CD14-positive monocyte (primary cell): ENCODE data around the gene RAB25. TPM values are rescaled to one million over a fixed set of nuclear protein-coding genes. Genes with fewer than 3 reads are reported as not detected.

ENCODE experiments used
- DNase-seq, 3 donors: peaks; one replicate each; pipeline ENCODE4 v3.0.0-alpha.2; 2011 to 2022
- H2AFZ ChIP-seq: 2 replicates; pipeline ENCODE4 v1.6.0; 2012; ENCODE audit warnings: mild to moderate bottlenecking, low read depth, low read length, inconsistent platforms; ENCODE audit not compliant: insufficient read depth, poor library complexity, severe bottlenecking
- H3K27ac ChIP-seq, 2 donors: 1 replicate in 1 of 2; 2 replicates in 1 of 2; pipeline ENCODE4 v1.5.1; 2012 to 2013; ENCODE audit warnings: low read length in 2 of 2, control low read depth in 1 of 2, inconsistent platforms in 1 of 2, low read depth in 1 of 2, mild to moderate bottlenecking in 1 of 2
- H3K27me3 ChIP-seq, 2 donors: one replicate each; pipeline versions ENCODE4 v1.6.0 to v1.6.1; 2011 to 2013; ENCODE audit warnings: low read length in 2 of 2; ENCODE audit not compliant: control insufficient read depth in 2 of 2, insufficient read depth in 2 of 2
- H3K36me3 ChIP-seq, 2 donors: replicated peaks in 1 of 2; 1 replicate in 1 of 2; 2 replicates in 1 of 2; pipeline versions ENCODE4 v1.5.1 to v1.6.1; 2012 to 2013; ENCODE audit warnings: low read length in 2 of 2, control low read depth in 1 of 2, inconsistent platforms in 1 of 2, mild to moderate bottlenecking in 1 of 2; ENCODE audit not compliant: insufficient read depth in 2 of 2, control insufficient read depth in 1 of 2
- H3K4me1 ChIP-seq, 2 donors: 1 replicate in 1 of 2; 2 replicates in 1 of 2; pipeline versions ENCODE4 v1.5.1 to v1.6.1; 2012 to 2013; ENCODE audit warnings: low read length in 2 of 2, control low read depth in 1 of 2, inconsistent platforms in 1 of 2, mild to moderate bottlenecking in 1 of 2, moderate library complexity in 1 of 2; ENCODE audit not compliant: insufficient read depth in 2 of 2, control insufficient read depth in 1 of 2
- H3K4me2 ChIP-seq: replicated peaks from 2 replicates; pipeline ENCODE3; 2012; ENCODE audit warnings: low read length, moderate library complexity, mild to moderate bottlenecking; ENCODE audit not compliant: poor library complexity, severe bottlenecking; ENCODE audit errors: extremely low read depth
- H3K4me3 ChIP-seq, 3 experiments: fragments of 200-600 bp in 1 of 3; sonication (generic) in 1 of 3; replicated peaks in 1 of 3; 1 replicate in 2 of 3; 2 replicates in 1 of 3; pipeline ENCODE4 v1.5.1; 2011 to 2013; ENCODE audit warnings: low read length in 3 of 3, mild to moderate bottlenecking in 3 of 3, control low read depth in 2 of 3, low read depth in 2 of 3, inconsistent platforms in 1 of 3, moderate library complexity in 1 of 3
- H3K79me2 ChIP-seq: 2 replicates; pipeline ENCODE4 v1.6.0; 2012; ENCODE audit warnings: mild to moderate bottlenecking, control low read depth, inconsistent platforms, low read length, moderate library complexity; ENCODE audit not compliant: insufficient read depth
- H3K9ac ChIP-seq: 2 replicates; pipeline ENCODE4 v1.6.0; 2017; ENCODE audit warnings: low read length, mild to moderate bottlenecking; ENCODE audit not compliant: insufficient read depth, poor library complexity, severe bottlenecking
- H3K9me3 ChIP-seq, 2 donors: replicated peaks in 1 of 2; 1 replicate in 1 of 2; 2 replicates in 1 of 2; pipeline versions ENCODE4 v1.5.1 to v1.6.1; 2012 to 2013; ENCODE audit warnings: low read length in 2 of 2, control low read depth in 1 of 2; ENCODE audit not compliant: control insufficient read depth in 1 of 2, insufficient read depth in 1 of 2
- H4K20me1 ChIP-seq: 2 replicates; pipeline ENCODE4 v1.6.0; 2012; ENCODE audit warnings: mild to moderate bottlenecking, low read length, control low read depth, moderate library complexity; ENCODE audit not compliant: insufficient read depth
- H3K27ac Mint-ChIP-seq, 7 donors: one replicate each; pipeline ENCODE4 v1.8.0; 2020; ENCODE audit warnings: mild to moderate bottlenecking in 7 of 7, mixed read lengths in 7 of 7, moderate library complexity in 6 of 7, inconsistent platforms in 2 of 7
- H3K27me3 Mint-ChIP-seq, 3 donors: one replicate each; pipeline ENCODE4 v1.8.0; 2021 to 2022; ENCODE audit warnings: low read depth in 3 of 3, mild to moderate bottlenecking in 3 of 3, mixed read lengths in 3 of 3, moderate library complexity in 3 of 3, inconsistent platforms in 1 of 3
- H3K36me3 Mint-ChIP-seq, 2 donors: one replicate each; pipeline ENCODE4 v1.8.0; 2020; ENCODE audit warnings: mixed read lengths in 2 of 2, inconsistent platforms in 1 of 2, mild to moderate bottlenecking in 1 of 2
- H3K4me1 Mint-ChIP-seq: one replicate; pipeline ENCODE4 v1.8.0; 2020; ENCODE audit warnings: mild to moderate bottlenecking, mixed read lengths
- H3K4me3 Mint-ChIP-seq, 2 donors: one replicate each; pipeline ENCODE4 v1.8.0; 2020; ENCODE audit warnings: mild to moderate bottlenecking in 2 of 2, mixed read lengths in 2 of 2, moderate library complexity in 1 of 2
- H3K9me3 Mint-ChIP-seq, 7 donors: one replicate each; pipeline ENCODE4 v1.8.0; 2020 to 2022; ENCODE audit warnings: mixed read lengths in 7 of 7, mild to moderate bottlenecking in 6 of 7, moderate library complexity in 6 of 7, inconsistent platforms in 2 of 7
- CTCF ChIP-seq: fragments of 200-600 bp; IDR thresholded peaks from one replicate; pipeline ENCODE4 v1.8.0; 2022; ENCODE audit warnings: antibody characterized with exemption, mild to moderate bottlenecking
- WGBS: methylation state at CpG from one replicate; pipeline ENCODE4 v1.1.5; 2013; ENCODE audit warnings: missing lambda C conversion rate; ENCODE audit not compliant: insufficient coverage; 5-methylcytosine and 5-hydroxymethylcytosine counted together
- intact Hi-C, 2 donors: fragments of 100-400 bp; cut with micrococcal nuclease; formaldehyde crosslinking; loops; one replicate each; pipeline versions ENCODE4 v1.15.0 to v1.15.1; 2023
- polyA plus RNA-seq, 3 donors: library from polyadenylated mRNA; depleted of rRNA in 1 of 3; unstranded in 2 of 3; stranded (reverse) in 1 of 3; fragments of 300-500 nt in 2 of 3; fragments of >200 nt in 1 of 3; fragmentation: Illumina TruSeq in 2 of 3; gene quantifications; 1 replicate in 2 of 3; 2 replicates in 1 of 3; pipeline ENCODE4 v1.2.3, GENCODE V29; 2012 to 2021

The RAB25 gene
- polyA plus RNA-seq, 3 donors, result 0.23 TPM; not detected in 2

- peaks cover 0 to 8% (median 0%) of the 10 kb centered on the region in 7 donors for H3K9me3 Mint-ChIP-seq
- no peak overlapping the region for H3K27ac Mint-ChIP-seq
- intact Hi-C loops, result loop anchor here in 1 of 2 donors (10.0 kb wide), 1 partner anchor 243 kb away; no protein-coding TSS in a partner anchor
- no peak overlapping the region for H3K4me2 ChIP-seq
- 89% methylated on average over 1 of the region's 6 CpGs for WGBS
- H3K4me1 ChIP-seq, result peaks cover 11 to 18% of the 10 kb centered on the region in 2 donors
- peaks cover 8 to 28% of the 10 kb centered on the region in 2 donors for H3K27me3 ChIP-seq
- H3K36me3 ChIP-seq, result no peaks in the 10 kb centered on the region
- no peak overlapping the region for H3K4me3 ChIP-seq
- no peak for TF ChIP-seq CTCF
- no peak overlapping the region for H2AFZ ChIP-seq
- peaks cover 37 to 43% (median 39%) of the 10 kb centered on the region in 3 donors for H3K27me3 Mint-ChIP-seq
- H3K4me1 Mint-ChIP-seq, result peaks cover 16% of the 10 kb centered on the region
- no peak overlapping the region for H3K27ac ChIP-seq
- H3K9me3 ChIP-seq, result no peaks in the 10 kb centered on the region
- no peak overlapping the region for H3K9ac ChIP-seq
- H3K36me3 Mint-ChIP-seq, result no peaks in the 10 kb centered on the region
- H3K4me3 Mint-ChIP-seq, result no peak overlapping the region
- no peak for DNase-seq
- H3K79me2 ChIP-seq, result no peaks in the 10 kb centered on the region
- no peaks in the 10 kb centered on the region for H4K20me1 ChIP-seq
Observed at GRCh38 chr1:156072251-156072650, 11.3 kb downstream of the RAB25 start.

DNA sequence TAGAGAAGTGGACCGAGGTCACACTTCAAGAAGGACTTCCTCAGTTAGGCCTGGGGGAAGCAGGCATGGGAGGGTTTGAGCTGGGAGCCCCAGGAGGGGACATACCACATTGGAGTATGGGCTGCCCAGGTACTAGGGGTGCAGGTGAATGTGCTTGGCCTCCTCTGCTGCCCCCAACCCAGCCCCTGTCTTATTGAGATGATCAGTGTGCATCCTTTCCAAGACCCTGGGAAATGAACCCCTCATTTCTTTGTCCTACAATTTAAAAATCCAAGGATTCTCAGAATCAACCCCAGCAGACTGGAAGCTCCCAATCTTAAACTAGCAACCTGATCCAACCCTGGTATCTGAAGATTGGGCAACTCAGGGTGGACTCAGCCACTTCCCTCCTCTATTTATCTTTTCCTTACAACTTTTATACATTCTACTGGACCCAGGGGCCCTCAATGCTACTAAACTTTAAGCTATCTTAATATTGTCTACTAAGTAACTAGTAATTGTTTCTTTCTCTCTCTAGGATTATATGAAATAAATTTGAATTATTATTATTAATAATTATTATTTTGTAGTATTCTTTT is 12.2 kb downstream of the RAB25 start:
- H3K36me3 ChIP-seq, result no peaks in the 10 kb centered on the region
- no peaks in the 10 kb centered on the region for H3K9me3 ChIP-seq
- Mint-ChIP-seq H3K4me3 (no peak overlapping the region), H3K27ac (no peak overlapping the region), H3K27me3 (peaks cover 42 to 53% (median 47%) of the 10 kb centered on the region in 3 donors), H3K36me3 (no peaks in the 10 kb centered on the region), H3K9me3 (peaks cover 0 to 8% (median 0%) of the 10 kb centered on the region in 7 donors), H3K4me1 (peaks cover 16% of the 10 kb centered on the region)
- no peak overlapping the region for H2AFZ ChIP-seq
- H3K4me3 ChIP-seq, result no peak overlapping the region
- H3K9ac ChIP-seq, result no peak overlapping the region
- peaks cover 11 to 37% of the 10 kb centered on the region in 2 donors for H3K27me3 ChIP-seq
- H3K4me2 ChIP-seq, result no peak overlapping the region
- 33% methylated on average over 1 of the region's 1 CpG for WGBS
- DNase-seq, result no peak
- H3K27ac ChIP-seq, result no peak overlapping the region
- H4K20me1 ChIP-seq, result no peaks in the 10 kb centered on the region
- intact Hi-C loops, result loop anchor here in 1 of 2 donors (10.0 kb wide), 1 partner anchor 242 kb away; no protein-coding TSS in a partner anchor
- no peak for TF ChIP-seq CTCF
- peaks cover 11 to 18% of the 10 kb centered on the region in 2 donors for H3K4me1 ChIP-seq
- H3K79me2 ChIP-seq, result no peaks in the 10 kb centered on the region
